Adrenal gland (tissue), 5 donors: ENCODE measurements around the gene UFSP2.
A peak's percentile ranks its signal among the peaks of the same experiment; 100 is the strongest.

Experiments
- CTCF ChIP-seq, 6 experiments: fragments of 450-650 bp in 4 of 6; fragments of 200-600 bp in 2 of 6; sonication (generic) in 1 of 6; IDR thresholded peaks; 1 replicate in 5 of 6; 2 replicates in 1 of 6; pipeline versions ENCODE4 v1.5.1 to v1.8.0; 2016 to 2021; ENCODE audit warnings: antibody characterized with exemption in 6 of 6, mild to moderate bottlenecking in 2 of 6, moderate library complexity in 1 of 6
- POLR2A ChIP-seq, 2 donors: fragments of 450-650 bp; IDR thresholded peaks; one replicate each; pipeline ENCODE4 v1.6.1; 2017; ENCODE audit warnings: antibody characterized with exemption in 2 of 2, mild to moderate bottlenecking in 2 of 2, moderate library complexity in 1 of 2
- donor health status: DM: no; HTN: no; CAD: no.

- TF ChIP-seq CTCF (IDR thresholded peaks at IDR 0.05) (peak in 2 of 6 experiments; percentile 14 to 23), POLR2A (IDR thresholded peaks at IDR 0.05) (no peak)
Observed at GRCh38 chr4:185396724-185397385, 28.9 kb downstream of the UFSP2 start, which contains the start of gene ANKRD37.
